Measurements from ENCODE around the gene COL4A3.

Gene COL4A3

GRCh38 chr2:227317834-227318233 lies 153.4 kb downstream of the COL4A3 start:
- no peaks in the 10 kb centered on the region for H3K27me3 ChIP-seq

GRCh38 chr2:227320305-227321094 lies 156.1 kb downstream of the COL4A3 start:
- Histone ChIP-seq H4K20me1 (no peaks in the 10 kb centered on the region), H3K4me2 (no peak overlapping the region), H3K9ac (no peak overlapping the region), H3K4me3 (no peak overlapping the region), H3K27ac (no peak overlapping the region), H3K9me3 (replicated peaks in 1 of 11) (peaks cover 17 to 42% (median 32%) of the 10 kb centered on the region in 11 experiments), H3K36me3 (peaks cover 0 to 12% (median 0%) of the 10 kb centered on the region in 11 experiments; a peak in 3 of 22 replicates), H3K27me3 (no peaks in the 10 kb centered on the region), H3K4me1 (peaks cover 7 to 13% (median 9%) of the 10 kb centered on the region in 10 experiments; a peak in 16 of 20 replicates)
- no peak for TF ChIP-seq Cebpa-rat (IDR thresholded peaks at IDR 0.05)

More at GRCh38 chr2:227317834-227318233, 153.4 kb downstream of the COL4A3 start:
- Histone ChIP-seq H3K4me2 (no peak overlapping the region), H3K36me3 (peaks cover 0 to 11% (median 0%) of the 10 kb centered on the region in 11 experiments; a peak in 3 of 22 replicates), H4K20me1 (no peaks in the 10 kb centered on the region), H3K27ac (no peak overlapping the region), H3K9me3 (replicated peaks in 1 of 11) (peaks cover 14 to 35% (median 26%) of the 10 kb centered on the region in 11 experiments), H3K9ac (no peak overlapping the region), H3K4me1 (no peaks in the 10 kb centered on the region), H3K4me3 (no peak overlapping the region)
- TF ChIP-seq Cebpa-rat (IDR thresholded peaks at IDR 0.05), result no peak

GRCh38 chr2:227322530-227323205 lies 158.2 kb downstream of the COL4A3 start:
- H3K27ac ChIP-seq, result no peak overlapping the region
- H3K9ac ChIP-seq, result no peak overlapping the region
- no peaks in the 10 kb centered on the region for H3K27me3 ChIP-seq
- peaks cover 19 to 28% (median 23%) of the 10 kb centered on the region in 10 experiments for H3K4me1 ChIP-seq
- no peak for TF ChIP-seq Cebpa-rat (IDR thresholded peaks at IDR 0.05)
- H3K36me3 ChIP-seq, result peaks cover 0 to 12% (median 0%) of the 10 kb centered on the region in 11 experiments; a peak in 3 of 22 replicates
- no peak overlapping the region for H3K4me2 ChIP-seq
- peaks cover 17 to 41% (median 30%) of the 10 kb centered on the region in 11 experiments for H3K9me3 ChIP-seq (replicated peaks in 1 of 11)
- H4K20me1 ChIP-seq, result peaks cover 0 to 10% (median under 1%) of the 10 kb centered on the region in 11 experiments; a peak in 5 of 22 replicates
- no peak overlapping the region for H3K4me3 ChIP-seq

- Histone ChIP-seq H3K9ac (no peak overlapping the region), H3K27me3 (no peaks in the 10 kb centered on the region), H4K20me1 (peaks cover 0 to 20% (median 9%) of the 10 kb centered on the region in 11 experiments; a peak in 9 of 22 replicates), H3K4me2 (peak overlapping the region; percentile 65 to 93 (median 87)), H3K36me3 (peaks cover 0 to 17% (median 5%) of the 10 kb centered on the region in 11 experiments; a peak in 14 of 22 replicates), H3K4me3 (peak overlapping the region in 8 of 10 experiments; percentile 83 to 99 (median 92); a peak in 10 of 20 replicates), H3K27ac (no peak overlapping the region), H3K4me1 (peaks cover 22 to 38% (median 33%) of the 10 kb centered on the region in 10 experiments), H3K9me3 (replicated peaks in 1 of 11) (peaks cover 12 to 36% (median 26%) of the 10 kb centered on the region in 11 experiments; a peak in 21 of 22 replicates)
- TF ChIP-seq Cebpa-rat (IDR thresholded peaks at IDR 0.05), result peak in 1 of 11 experiments; percentile 9; a peak in 1 of 22 replicates
These were observed 159.4 kb downstream of the COL4A3 start for GRCh38 chr2:227323818-227324217.

- H3K27me3 ChIP-seq, result no peaks in the 10 kb centered on the region
- H4K20me1 ChIP-seq, result peaks cover 0 to 22% (median 9%) of the 10 kb centered on the region in 11 experiments; a peak in 9 of 22 replicates
- peak overlapping the region; percentile 86 to 98 (median 95) for H3K9ac ChIP-seq
- H3K4me3 ChIP-seq, result peak overlapping the region; percentile 83 to 99 (median 90)
- peak overlapping the region; percentile 88 to 96 (median 94) for H3K27ac ChIP-seq
- peaks cover 22 to 43% (median 35%) of the 10 kb centered on the region in 10 experiments for H3K4me1 ChIP-seq
- no peak for TF ChIP-seq Cebpa-rat (IDR thresholded peaks at IDR 0.05)
- peaks cover 12 to 36% (median 26%) of the 10 kb centered on the region in 11 experiments; a peak in 21 of 22 replicates for H3K9me3 ChIP-seq (replicated peaks in 1 of 11)
- peaks cover 6 to 25% (median 13%) of the 10 kb centered on the region in 11 experiments; a peak in 19 of 22 replicates for H3K36me3 ChIP-seq
- H3K4me2 ChIP-seq, result peak overlapping the region; percentile 65 to 93 (median 87)
These were observed 160.2 kb downstream of the COL4A3 start for GRCh38 chr2:227324642-227324994.

- peak within 1 kb of the TSS; percentile 86 to 98 (median 95) for H3K9ac ChIP-seq
- TF ChIP-seq Cebpa-rat (IDR thresholded peaks at IDR 0.05), result no peak
These were observed 160.8 kb downstream of the COL4A3 start, which contains the start of gene MFF for GRCh38 chr2:227324995-227325838. MFF (plus strand) TSS chr2:227325251; CDS start chr2:227330666, 5,415 bp downstream.

GRCh38 chr2:227325839-227326195 lies 161.4 kb downstream of the COL4A3 start:
- H3K4me1 ChIP-seq, result peaks cover 22 to 52% (median 35%) of the 10 kb centered on the region in 10 experiments
- peaks cover 0 to 28% (median 9%) of the 10 kb centered on the region in 11 experiments; a peak in 9 of 22 replicates for H4K20me1 ChIP-seq
- peak overlapping the region; percentile 86 to 98 (median 95) for H3K9ac ChIP-seq
- TF ChIP-seq Cebpa-rat (IDR thresholded peaks at IDR 0.05), result no peak
- peaks cover 12 to 29% (median 24%) of the 10 kb centered on the region in 11 experiments; a peak in 21 of 22 replicates for H3K9me3 ChIP-seq (replicated peaks in 1 of 11)
- H3K4me3 ChIP-seq, result peak overlapping the region; percentile 83 to 99 (median 90)
- peaks cover 16 to 36% (median 25%) of the 10 kb centered on the region in 11 experiments for H3K36me3 ChIP-seq
- H3K27me3 ChIP-seq, result no peaks in the 10 kb centered on the region
- peak overlapping the region; percentile 72 to 93 (median 87) for H3K4me2 ChIP-seq
- H3K27ac ChIP-seq, result peak overlapping the region; percentile 88 to 96 (median 94)

More at GRCh38 chr2:227324995-227325838, 160.8 kb downstream of the COL4A3 start, which contains the start of gene MFF:
- Histone ChIP-seq H3K4me3 (peak within 1 kb of the TSS; percentile 83 to 99 (median 90)), H4K20me1 (peaks cover 0 to 28% (median 9%) of the 10 kb centered on the region in 11 experiments; a peak in 9 of 22 replicates), H3K4me2 (peak within 1 kb of the TSS; percentile 72 to 93 (median 88)), H3K36me3 (peaks cover 10 to 31% (median 19%) of the 10 kb centered on the region in 11 experiments; a peak in 20 of 22 replicates), H3K9me3 (replicated peaks in 1 of 11) (peaks cover 12 to 35% (median 26%) of the 10 kb centered on the region in 11 experiments; a peak in 21 of 22 replicates), H3K27ac (peak within 1 kb of the TSS; percentile 88 to 96 (median 94)), H3K27me3 (no peaks in the 10 kb centered on the region), H3K4me1 (peaks cover 22 to 48% (median 35%) of the 10 kb centered on the region in 10 experiments)
